Panc1 (cell line): Measurements from ENCODE around the gene RNF212.
"Not testable (repeated sequence)": the region's sequence is repeated elsewhere in the genome, so short reads cannot be mapped to it uniquely, and the experiment has no call there.

Experiments used
- CTCF ChIP-seq: fragments of 450-650 bp; IDR thresholded peaks from 2 replicates; pipeline ENCODE4 v1.5.1; 2017; ENCODE audit warnings: mild to moderate bottlenecking
- REST ChIP-seq, 2 experiments: IDR thresholded peaks; 2 replicates each; pipeline ENCODE4 v1.6.1; 2011 to 2012; ENCODE audit warnings: low read depth in 2 of 2, control low read depth in 1 of 2, low read length in 1 of 2, mild to moderate bottlenecking in 1 of 2, moderate library complexity in 1 of 2; ENCODE audit not compliant: insufficient read depth in 1 of 2
- SIN3A ChIP-seq: IDR thresholded peaks from 2 replicates; pipeline ENCODE4 v1.6.1; 2012; ENCODE audit warnings: low read depth, mild to moderate bottlenecking, low read length, moderate library complexity, borderline replicate concordance; ENCODE audit not compliant: insufficient read depth

- not testable (repeated sequence) for TF ChIP-seq CTCF; SIN3A; REST (IDR thresholded peaks at IDR 0.05; ENCODE audit: insufficient read depth in 1 of 2, low read depth in 2 of 2, low read length in 1 of 2)
These were observed 66.8 kb downstream of the RNF212 start for GRCh38 chr4:1046581-1047011.
